ENCODE results near the gene TMEM97.

GRCh38 chr17:28324267-28324745 lies 5.3 kb downstream of the TMEM97 start:
- TF ChIP-seq, protein P1, sequence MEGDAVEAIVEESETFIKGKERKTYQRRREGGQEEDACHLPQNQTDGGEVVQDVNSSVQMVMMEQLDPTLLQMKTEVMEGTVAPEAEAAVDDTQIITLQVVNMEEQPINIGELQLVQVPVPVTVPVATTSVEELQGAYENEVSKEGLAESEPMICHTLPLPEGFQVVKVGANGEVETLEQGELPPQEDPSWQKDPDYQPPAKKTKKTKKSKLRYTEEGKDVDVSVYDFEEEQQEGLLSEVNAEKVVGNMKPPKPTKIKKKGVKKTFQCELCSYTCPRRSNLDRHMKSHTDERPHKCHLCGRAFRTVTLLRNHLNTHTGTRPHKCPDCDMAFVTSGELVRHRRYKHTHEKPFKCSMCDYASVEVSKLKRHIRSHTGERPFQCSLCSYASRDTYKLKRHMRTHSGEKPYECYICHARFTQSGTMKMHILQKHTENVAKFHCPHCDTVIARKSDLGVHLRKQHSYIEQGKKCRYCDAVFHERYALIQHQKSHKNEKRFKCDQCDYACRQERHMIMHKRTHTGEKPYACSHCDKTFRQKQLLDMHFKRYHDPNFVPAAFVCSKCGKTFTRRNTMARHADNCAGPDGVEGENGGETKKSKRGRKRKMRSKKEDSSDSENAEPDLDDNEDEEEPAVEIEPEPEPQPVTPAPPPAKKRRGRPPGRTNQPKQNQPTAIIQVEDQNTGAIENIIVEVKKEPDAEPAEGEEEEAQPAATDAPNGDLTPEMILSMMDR (IDR thresholded peaks at IDR 0.05): no peak
- TF ChIP-seq POLR2A (IDR thresholded peaks at IDR 0.05): no peak
- no peak for TF ChIP-seq POLR2AphosphoS5 (IDR thresholded peaks at IDR 0.05)
- no peak for TF ChIP-seq EP300 (IDR thresholded peaks at IDR 0.05)

All from suprapubic skin (tissue), 4 donors.